CD14-positive monocyte (primary cell): Measurements from ENCODE around the gene SPAG17. TPM values are rescaled to one million over a fixed set of nuclear protein-coding genes. Genes with fewer than 3 reads are reported as not detected.

Experiments used
- DNase-seq, 3 donors: peaks; one replicate each; pipeline ENCODE4 v3.0.0-alpha.2; 2011 to 2022
- H2AFZ ChIP-seq: 2 replicates; pipeline ENCODE4 v1.6.0; 2012; ENCODE audit warnings: mild to moderate bottlenecking, low read depth, low read length, inconsistent platforms; ENCODE audit not compliant: insufficient read depth, poor library complexity, severe bottlenecking
- H3K27ac ChIP-seq, 2 donors: 1 replicate in 1 of 2; 2 replicates in 1 of 2; pipeline ENCODE4 v1.5.1; 2012 to 2013; ENCODE audit warnings: low read length in 2 of 2, control low read depth in 1 of 2, inconsistent platforms in 1 of 2, low read depth in 1 of 2, mild to moderate bottlenecking in 1 of 2
- H3K27me3 ChIP-seq, 2 donors: one replicate each; pipeline versions ENCODE4 v1.6.0 to v1.6.1; 2011 to 2013; ENCODE audit warnings: low read length in 2 of 2; ENCODE audit not compliant: control insufficient read depth in 2 of 2, insufficient read depth in 2 of 2
- H3K36me3 ChIP-seq, 2 donors: replicated peaks in 1 of 2; 1 replicate in 1 of 2; 2 replicates in 1 of 2; pipeline versions ENCODE4 v1.5.1 to v1.6.1; 2012 to 2013; ENCODE audit warnings: low read length in 2 of 2, control low read depth in 1 of 2, inconsistent platforms in 1 of 2, mild to moderate bottlenecking in 1 of 2; ENCODE audit not compliant: insufficient read depth in 2 of 2, control insufficient read depth in 1 of 2
- H3K4me1 ChIP-seq, 2 donors: 1 replicate in 1 of 2; 2 replicates in 1 of 2; pipeline versions ENCODE4 v1.5.1 to v1.6.1; 2012 to 2013; ENCODE audit warnings: low read length in 2 of 2, control low read depth in 1 of 2, inconsistent platforms in 1 of 2, mild to moderate bottlenecking in 1 of 2, moderate library complexity in 1 of 2; ENCODE audit not compliant: insufficient read depth in 2 of 2, control insufficient read depth in 1 of 2
- H3K4me2 ChIP-seq: replicated peaks from 2 replicates; pipeline ENCODE3; 2012; ENCODE audit warnings: low read length, moderate library complexity, mild to moderate bottlenecking; ENCODE audit not compliant: poor library complexity, severe bottlenecking; ENCODE audit errors: extremely low read depth
- H3K4me3 ChIP-seq, 3 experiments: fragments of 200-600 bp in 1 of 3; sonication (generic) in 1 of 3; replicated peaks in 1 of 3; 1 replicate in 2 of 3; 2 replicates in 1 of 3; pipeline ENCODE4 v1.5.1; 2011 to 2013; ENCODE audit warnings: low read length in 3 of 3, mild to moderate bottlenecking in 3 of 3, control low read depth in 2 of 3, low read depth in 2 of 3, inconsistent platforms in 1 of 3, moderate library complexity in 1 of 3
- H3K79me2 ChIP-seq: 2 replicates; pipeline ENCODE4 v1.6.0; 2012; ENCODE audit warnings: mild to moderate bottlenecking, control low read depth, inconsistent platforms, low read length, moderate library complexity; ENCODE audit not compliant: insufficient read depth
- H3K9ac ChIP-seq: 2 replicates; pipeline ENCODE4 v1.6.0; 2017; ENCODE audit warnings: low read length, mild to moderate bottlenecking; ENCODE audit not compliant: insufficient read depth, poor library complexity, severe bottlenecking
- H3K9me3 ChIP-seq, 2 donors: replicated peaks in 1 of 2; 1 replicate in 1 of 2; 2 replicates in 1 of 2; pipeline versions ENCODE4 v1.5.1 to v1.6.1; 2012 to 2013; ENCODE audit warnings: low read length in 2 of 2, control low read depth in 1 of 2; ENCODE audit not compliant: control insufficient read depth in 1 of 2, insufficient read depth in 1 of 2
- H4K20me1 ChIP-seq: 2 replicates; pipeline ENCODE4 v1.6.0; 2012; ENCODE audit warnings: mild to moderate bottlenecking, low read length, control low read depth, moderate library complexity; ENCODE audit not compliant: insufficient read depth
- H3K27ac Mint-ChIP-seq, 7 donors: one replicate each; pipeline ENCODE4 v1.8.0; 2020; ENCODE audit warnings: mild to moderate bottlenecking in 7 of 7, mixed read lengths in 7 of 7, moderate library complexity in 6 of 7, inconsistent platforms in 2 of 7
- H3K27me3 Mint-ChIP-seq, 3 donors: one replicate each; pipeline ENCODE4 v1.8.0; 2021 to 2022; ENCODE audit warnings: low read depth in 3 of 3, mild to moderate bottlenecking in 3 of 3, mixed read lengths in 3 of 3, moderate library complexity in 3 of 3, inconsistent platforms in 1 of 3
- H3K36me3 Mint-ChIP-seq, 2 donors: one replicate each; pipeline ENCODE4 v1.8.0; 2020; ENCODE audit warnings: mixed read lengths in 2 of 2, inconsistent platforms in 1 of 2, mild to moderate bottlenecking in 1 of 2
- H3K4me1 Mint-ChIP-seq: one replicate; pipeline ENCODE4 v1.8.0; 2020; ENCODE audit warnings: mild to moderate bottlenecking, mixed read lengths
- H3K4me3 Mint-ChIP-seq, 2 donors: one replicate each; pipeline ENCODE4 v1.8.0; 2020; ENCODE audit warnings: mild to moderate bottlenecking in 2 of 2, mixed read lengths in 2 of 2, moderate library complexity in 1 of 2
- H3K9me3 Mint-ChIP-seq, 7 donors: one replicate each; pipeline ENCODE4 v1.8.0; 2020 to 2022; ENCODE audit warnings: mixed read lengths in 7 of 7, mild to moderate bottlenecking in 6 of 7, moderate library complexity in 6 of 7, inconsistent platforms in 2 of 7
- CTCF ChIP-seq: fragments of 200-600 bp; IDR thresholded peaks from one replicate; pipeline ENCODE4 v1.8.0; 2022; ENCODE audit warnings: antibody characterized with exemption, mild to moderate bottlenecking
- WGBS: methylation state at CpG from one replicate; pipeline ENCODE4 v1.1.5; 2013; ENCODE audit warnings: missing lambda C conversion rate; ENCODE audit not compliant: insufficient coverage; 5-methylcytosine and 5-hydroxymethylcytosine counted together
- intact Hi-C, 2 donors: fragments of 100-400 bp; cut with micrococcal nuclease; formaldehyde crosslinking; loops; one replicate each; pipeline versions ENCODE4 v1.15.0 to v1.15.1; 2023
- polyA plus RNA-seq, 3 donors: library from polyadenylated mRNA; depleted of rRNA in 1 of 3; unstranded in 2 of 3; stranded (reverse) in 1 of 3; fragments of 300-500 nt in 2 of 3; fragments of >200 nt in 1 of 3; fragmentation: Illumina TruSeq in 2 of 3; gene quantifications; 1 replicate in 2 of 3; 2 replicates in 1 of 3; pipeline ENCODE4 v1.2.3, GENCODE V29; 2012 to 2021

The SPAG17 gene
- polyA plus RNA-seq, 3 donors: 0.26 to 0.87 (median 0.68) TPM

- Histone ChIP-seq H3K9me3 (no peaks in the 10 kb centered on the region), H3K27ac (no peak overlapping the region), H4K20me1 (no peaks in the 10 kb centered on the region), H3K4me3 (no peak overlapping the region), H3K4me2 (no peak overlapping the region), H3K79me2 (no peaks in the 10 kb centered on the region), H3K9ac (no peak overlapping the region), H3K4me1 (no peaks in the 10 kb centered on the region), H2AFZ (no peak overlapping the region), H3K27me3 (no peaks in the 10 kb centered on the region), H3K36me3 (no peaks in the 10 kb centered on the region)
- no peak for DNase-seq
- no peak for TF ChIP-seq CTCF
- 100% methylated on average over 1 of the region's 3 CpGs for WGBS
- Mint-ChIP-seq H3K4me3 (no peak overlapping the region), H3K27ac (no peak overlapping the region), H3K27me3 (no peaks in the 10 kb centered on the region), H3K9me3 (peaks cover 0 to 6% (median 0%) of the 10 kb centered on the region in 7 donors), H3K36me3 (no peaks in the 10 kb centered on the region), H3K4me1 (no peaks in the 10 kb centered on the region)
- intact Hi-C loops: no loop called here
These were observed 25.7 kb upstream of the SPAG17 start for GRCh38 chr1:118210723-118211110.

DNA sequence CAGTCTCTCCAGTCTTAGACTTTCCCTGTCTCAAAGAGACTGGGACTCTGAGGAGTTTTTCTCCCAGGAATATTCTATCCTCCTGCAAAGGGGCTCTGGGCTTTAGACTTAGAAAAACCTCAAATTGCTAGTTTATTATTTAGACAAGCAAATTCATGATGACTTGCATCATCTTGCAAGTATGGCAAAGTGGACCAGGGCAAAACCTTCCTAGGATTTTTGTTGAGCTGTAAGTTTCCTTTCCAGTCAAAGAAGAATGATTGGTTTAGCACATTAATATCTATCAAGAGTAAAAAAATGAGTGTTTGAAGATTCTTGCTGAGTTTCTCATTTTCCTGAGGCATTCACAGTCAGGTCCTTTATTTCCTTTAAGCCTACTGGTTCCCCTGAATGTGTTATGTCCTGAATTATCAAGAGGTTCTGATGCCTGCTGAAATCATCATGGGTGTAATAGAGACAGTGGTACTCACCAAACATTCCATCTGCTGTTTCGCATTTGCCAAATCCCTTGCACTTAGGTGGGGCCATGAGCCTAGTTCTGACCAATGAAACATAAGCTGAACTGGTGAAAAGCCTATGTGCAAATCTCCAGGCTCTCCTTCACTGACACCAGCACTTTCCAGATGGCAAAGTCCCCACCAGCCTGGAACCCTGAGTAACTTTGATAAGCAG is 25.2 kb upstream of the SPAG17 start:
- DNase-seq: no peak
- Mint-ChIP-seq H3K36me3 (no peaks in the 10 kb centered on the region), H3K27me3 (no peaks in the 10 kb centered on the region), H3K4me3 (no peak overlapping the region), H3K4me1 (no peaks in the 10 kb centered on the region), H3K9me3 (peaks cover 0 to 6% (median 0%) of the 10 kb centered on the region in 7 donors), H3K27ac (no peak overlapping the region)
- Histone ChIP-seq H3K4me2 (no peak overlapping the region), H3K4me3 (no peak overlapping the region), H3K79me2 (no peaks in the 10 kb centered on the region), H4K20me1 (no peaks in the 10 kb centered on the region), H3K27ac (no peak overlapping the region), H3K9ac (no peak overlapping the region), H3K4me1 (no peaks in the 10 kb centered on the region), H3K36me3 (no peaks in the 10 kb centered on the region), H3K9me3 (no peaks in the 10 kb centered on the region), H3K27me3 (no peaks in the 10 kb centered on the region), H2AFZ (no peak overlapping the region)
- intact Hi-C loops: no loop called here
- no peak for TF ChIP-seq CTCF
- 88% methylated on average over 1 of the region's 1 CpG for WGBS
